GM23248 (cell line): ENCODE results near the gene NUP214.

ENCODE experiments used
- EZH2 ChIP-seq: fragments of 200-600 bp; sonication (generic); IDR thresholded peaks from 2 replicates; pipeline ENCODE4 v1.6.1; 2018; ENCODE audit warnings: antibody characterized with exemption, mild to moderate bottlenecking; ENCODE audit not compliant: insufficient read depth, poor library complexity, severe bottlenecking
- EZH2phosphoT487 ChIP-seq: fragments of 200-600 bp; sonication (generic); IDR thresholded peaks from 2 replicates; pipeline ENCODE4 v1.6.1; 2018; ENCODE audit warnings: antibody characterized with exemption, moderate library complexity, mild to moderate bottlenecking, low read depth; ENCODE audit not compliant: insufficient read depth

DNA sequence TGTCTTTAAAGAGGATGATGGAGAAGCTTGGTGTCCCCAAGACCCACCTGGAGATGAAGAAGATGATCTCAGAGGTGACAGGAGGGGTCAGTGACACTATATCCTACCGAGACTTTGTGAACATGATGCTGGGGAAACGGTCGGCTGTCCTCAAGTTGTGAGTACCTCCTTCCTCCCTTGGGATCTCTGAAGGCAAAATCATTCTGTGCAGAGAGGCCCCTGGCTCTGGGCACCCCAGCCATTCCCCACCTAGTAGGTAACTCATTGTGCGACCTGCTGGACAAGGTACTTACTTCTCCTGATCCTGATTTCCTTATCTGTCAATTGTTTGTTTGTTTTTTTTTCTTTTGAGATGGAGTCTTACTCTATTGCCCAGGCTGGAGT, 7.6 kb upstream of the NUP214 start:
- TF ChIP-seq EZH2 = no peak
- TF ChIP-seq EZH2phosphoT487 = no peak
